ENCODE data around the gene QARS1.

The QARS1 gene

DNA sequence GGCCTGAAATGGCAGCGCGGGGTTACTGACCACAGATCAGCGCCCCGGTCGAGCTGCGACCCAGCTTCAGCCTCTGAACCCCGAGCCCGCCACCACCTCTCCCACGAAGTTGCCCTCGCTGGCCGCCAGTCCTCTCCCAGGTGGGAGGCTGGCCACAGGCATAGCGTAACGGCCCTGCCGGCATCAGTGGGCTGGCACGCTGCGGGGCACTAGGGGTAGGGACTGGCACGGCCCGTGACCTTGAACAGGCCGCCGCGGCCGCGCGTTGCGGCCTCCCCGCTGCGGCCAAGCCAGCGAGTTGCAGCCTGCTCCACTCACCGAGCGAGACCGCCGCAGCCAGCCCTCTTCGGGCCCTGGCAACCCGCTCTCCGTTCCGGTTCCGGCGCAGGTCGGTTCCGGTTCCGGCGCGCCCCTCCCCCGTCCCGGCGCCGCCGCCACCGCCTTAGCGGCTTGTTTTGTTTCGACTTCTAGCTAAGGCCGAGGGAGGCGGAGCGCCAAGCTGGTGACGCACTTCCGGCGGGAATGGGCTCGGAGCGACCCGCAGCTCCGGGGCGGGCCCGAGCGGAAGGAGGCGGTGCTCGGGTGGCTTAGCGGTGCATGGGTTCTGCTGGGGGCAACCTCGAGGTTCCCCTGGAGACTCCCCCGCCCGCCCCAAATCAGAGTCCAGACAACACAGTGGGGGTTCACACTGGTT, 16.0 kb upstream of the QARS1 start, which contains the start of gene USP19:
Gene USP19 (minus strand): TSS at position 386 of the 694 bp plus-strand sequence. CDS start 1,678 bp downstream, outside the sequence.
- peak within 1 kb of the TSS; percentile 92 to 96 for H3K4me3 ChIP-seq (ENCODE audit: low read depth in 1 of 2, low read length in 2 of 2)
- H3K4me1 ChIP-seq (ENCODE audit: control insufficient read depth in 1 of 2, insufficient read depth in 2 of 2, low read length in 2 of 2), result peaks cover 13 to 15% of the 10 kb centered on the region in 2 donors
- peaks cover 40 to 52% of the 10 kb centered on the region in 2 donors for H3K36me3 ChIP-seq (ENCODE audit: control insufficient read depth in 1 of 2, insufficient read depth in 2 of 2, low read length in 2 of 2)
- H3K9me3 ChIP-seq (ENCODE audit: control insufficient read depth in 1 of 2, low read length in 2 of 2), result no peaks in the 10 kb centered on the region
- peak within 1 kb of the TSS; percentile 95 for H3K27ac ChIP-seq (ENCODE audit: low read depth, low read length)
- peak within 1 kb of the TSS; percentile 90 to 96 for H3K9ac ChIP-seq (ENCODE audit: low read depth in 1 of 2, low read length in 2 of 2)
- H3K27me3 ChIP-seq (ENCODE audit: control insufficient read depth in 1 of 2, insufficient read depth in 2 of 2, low read length in 2 of 2), result no peaks in the 10 kb centered on the region

DNA sequence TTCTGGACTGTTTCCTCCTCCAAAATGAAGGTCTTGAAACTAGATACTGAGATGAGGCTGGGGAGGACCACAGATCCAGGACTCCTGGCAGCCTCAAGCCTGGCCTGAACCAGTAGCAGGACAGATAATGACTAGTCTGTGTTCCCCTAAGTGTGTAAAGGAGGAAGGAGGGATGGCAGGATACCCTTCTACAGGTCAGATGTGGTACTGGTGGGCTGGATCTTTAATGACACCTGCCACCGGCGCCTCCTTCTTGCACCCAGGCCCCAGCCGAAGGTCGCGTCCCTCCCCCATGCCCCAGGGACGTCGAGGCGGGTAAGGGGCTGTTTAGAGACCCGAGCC, 15.5 kb upstream of the QARS1 start:
- H3K9ac ChIP-seq (ENCODE audit: low read depth in 1 of 2, low read length in 2 of 2), result peak overlapping the region; percentile 90 to 96

DNA sequence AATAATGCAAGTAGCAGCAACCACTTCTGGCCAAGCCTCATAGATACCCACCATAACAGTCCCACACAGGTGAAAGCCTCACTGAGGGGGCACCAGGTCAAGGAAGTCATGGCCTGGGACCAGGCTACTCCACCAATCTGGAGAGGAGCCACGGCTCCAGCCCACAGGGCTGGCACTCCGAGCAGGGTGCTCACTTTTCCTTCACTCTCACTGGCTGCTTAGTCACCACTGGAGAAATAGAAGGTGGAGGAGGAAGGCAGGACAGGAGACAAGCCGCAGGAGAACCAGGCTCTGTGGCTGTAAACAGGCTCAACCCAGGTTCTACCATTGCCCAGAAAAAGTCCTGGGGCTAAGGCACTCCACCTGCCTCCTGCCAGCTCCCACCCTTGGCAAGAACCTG, 14.9 kb upstream of the QARS1 start:
- Histone ChIP-seq H3K4me3 (ENCODE audit: low read depth in 1 of 2, low read length in 2 of 2) (peak overlapping the region; percentile 92 to 96), H3K9ac (ENCODE audit: low read depth in 1 of 2, low read length in 2 of 2) (peak overlapping the region; percentile 90 to 96), H3K27me3 (ENCODE audit: control insufficient read depth in 1 of 2, insufficient read depth in 2 of 2, low read length in 2 of 2) (no peaks in the 10 kb centered on the region), H3K36me3 (ENCODE audit: control insufficient read depth in 1 of 2, insufficient read depth in 2 of 2, low read length in 2 of 2) (peaks cover 46 to 59% of the 10 kb centered on the region in 2 donors), H3K9me3 (ENCODE audit: control insufficient read depth in 1 of 2, low read length in 2 of 2) (no peaks in the 10 kb centered on the region), H3K4me1 (ENCODE audit: control insufficient read depth in 1 of 2, insufficient read depth in 2 of 2, low read length in 2 of 2) (peaks cover 13 to 15% of the 10 kb centered on the region in 2 donors), H3K27ac (ENCODE audit: low read depth, low read length) (no peak overlapping the region)

More for the DNA sequence above, 15.5 kb upstream of the QARS1 start:
- H3K4me3 ChIP-seq (ENCODE audit: low read depth in 1 of 2, low read length in 2 of 2), result peak overlapping the region; percentile 92 to 96
- no peaks in the 10 kb centered on the region for H3K27me3 ChIP-seq (ENCODE audit: control insufficient read depth in 1 of 2, insufficient read depth in 2 of 2, low read length in 2 of 2)
- H3K9me3 ChIP-seq (ENCODE audit: control insufficient read depth in 1 of 2, low read length in 2 of 2), result no peaks in the 10 kb centered on the region
- peaks cover 13 to 15% of the 10 kb centered on the region in 2 donors for H3K4me1 ChIP-seq (ENCODE audit: control insufficient read depth in 1 of 2, insufficient read depth in 2 of 2, low read length in 2 of 2)
- H3K36me3 ChIP-seq (ENCODE audit: control insufficient read depth in 1 of 2, insufficient read depth in 2 of 2, low read length in 2 of 2), result peaks cover 44 to 56% of the 10 kb centered on the region in 2 donors
- peak overlapping the region; percentile 95 for H3K27ac ChIP-seq (ENCODE audit: low read depth, low read length)

DNA sequence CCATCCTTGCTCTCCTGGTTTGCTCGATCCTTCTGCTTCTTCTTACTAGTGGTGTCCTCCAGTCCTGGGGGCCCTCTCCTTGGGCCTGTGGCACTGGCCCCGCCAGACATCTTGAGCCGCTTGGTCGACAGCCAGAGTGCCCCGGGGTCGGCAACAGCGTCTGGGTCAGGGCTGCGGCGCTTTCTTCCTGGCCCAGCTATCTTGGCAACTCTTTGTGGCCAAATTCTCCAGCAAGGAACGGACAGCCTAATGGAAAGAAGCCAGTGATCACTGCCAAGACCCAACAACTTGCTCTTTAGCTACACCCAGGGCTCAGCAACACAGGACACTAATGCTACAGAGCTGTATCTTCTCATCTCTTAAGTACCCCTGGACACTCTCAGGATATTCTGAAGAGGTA, 14.5 kb upstream of the QARS1 start:
- Histone ChIP-seq H3K9ac (ENCODE audit: low read depth in 1 of 2, low read length in 2 of 2) (peak overlapping the region; percentile 90 to 96), H3K9me3 (ENCODE audit: control insufficient read depth in 1 of 2, low read length in 2 of 2) (no peaks in the 10 kb centered on the region), H3K27me3 (ENCODE audit: control insufficient read depth in 1 of 2, insufficient read depth in 2 of 2, low read length in 2 of 2) (no peaks in the 10 kb centered on the region), H3K4me3 (ENCODE audit: low read depth in 1 of 2, low read length in 2 of 2) (peak overlapping the region; percentile 92 to 96), H3K27ac (ENCODE audit: low read depth, low read length) (no peak overlapping the region), H3K36me3 (ENCODE audit: control insufficient read depth in 1 of 2, insufficient read depth in 2 of 2, low read length in 2 of 2) (peaks cover 47 to 59% of the 10 kb centered on the region in 2 donors), H3K4me1 (ENCODE audit: control insufficient read depth in 1 of 2, insufficient read depth in 2 of 2, low read length in 2 of 2) (peaks cover 13 to 15% of the 10 kb centered on the region in 2 donors)

DNA sequence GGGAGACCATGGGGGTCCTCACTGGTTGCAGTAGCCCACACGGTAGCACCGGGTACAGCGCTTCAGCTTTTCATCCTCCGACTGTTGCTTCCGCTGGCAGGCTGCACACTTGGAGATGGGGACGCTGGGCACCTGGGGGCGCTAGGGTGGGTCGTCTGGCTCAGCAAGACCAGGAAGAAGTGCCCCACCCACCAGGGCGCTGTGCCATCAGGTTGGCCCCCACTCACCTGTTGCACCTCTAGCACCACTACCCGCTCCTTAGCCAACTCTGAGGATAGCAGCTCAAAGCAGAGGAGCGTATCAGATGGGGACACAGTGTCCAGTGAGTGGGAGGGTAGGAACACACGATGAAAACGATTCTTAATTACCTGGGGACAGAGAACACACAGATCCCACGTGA, 7.7 kb upstream of the QARS1 start:
- Histone ChIP-seq H3K4me1 (ENCODE audit: control insufficient read depth in 1 of 2, insufficient read depth in 2 of 2, low read length in 2 of 2) (peaks cover 8% of the 10 kb centered on the region in 2 donors), H3K27me3 (ENCODE audit: control insufficient read depth in 1 of 2, insufficient read depth in 2 of 2, low read length in 2 of 2) (no peaks in the 10 kb centered on the region), H3K9me3 (ENCODE audit: control insufficient read depth in 1 of 2, low read length in 2 of 2) (no peaks in the 10 kb centered on the region), H3K9ac (ENCODE audit: low read depth in 1 of 2, low read length in 2 of 2) (no peak overlapping the region), H3K36me3 (ENCODE audit: control insufficient read depth in 1 of 2, insufficient read depth in 2 of 2, low read length in 2 of 2) (peaks cover 78 to 86% of the 10 kb centered on the region in 2 donors), H3K4me3 (ENCODE audit: low read depth in 1 of 2, low read length in 2 of 2) (no peak overlapping the region), H3K27ac (ENCODE audit: low read depth, low read length) (no peak overlapping the region)

DNA sequence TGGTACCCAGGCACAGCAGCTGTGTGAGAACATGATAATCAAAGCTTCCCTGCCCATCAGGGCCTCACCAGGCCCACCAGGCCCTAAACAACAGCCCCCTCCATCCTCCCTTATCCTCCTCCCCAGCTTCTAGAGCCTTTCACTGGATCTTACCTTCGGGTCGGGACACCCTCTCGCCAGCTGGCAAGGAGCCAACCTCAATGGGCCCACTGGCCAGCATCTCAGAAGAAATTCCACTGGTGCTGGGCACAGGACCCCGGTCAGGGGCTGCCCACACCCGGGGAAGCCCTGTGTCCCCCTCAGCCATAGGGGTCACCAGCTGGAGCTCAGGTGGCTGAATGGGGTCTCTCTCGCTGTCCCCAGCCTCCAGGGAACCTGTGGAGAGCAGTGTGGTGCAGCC, 6.8 kb upstream of the QARS1 start:
- H3K27ac ChIP-seq (ENCODE audit: low read depth, low read length), result no peak overlapping the region
- H3K36me3 ChIP-seq (ENCODE audit: control insufficient read depth in 1 of 2, insufficient read depth in 2 of 2, low read length in 2 of 2), result peaks cover 70 to 79% of the 10 kb centered on the region in 2 donors
- peaks cover 8% of the 10 kb centered on the region in 2 donors for H3K4me1 ChIP-seq (ENCODE audit: control insufficient read depth in 1 of 2, insufficient read depth in 2 of 2, low read length in 2 of 2)
- no peaks in the 10 kb centered on the region for H3K27me3 ChIP-seq (ENCODE audit: control insufficient read depth in 1 of 2, insufficient read depth in 2 of 2, low read length in 2 of 2)
- no peak overlapping the region for H3K4me3 ChIP-seq (ENCODE audit: low read depth in 1 of 2, low read length in 2 of 2)
- H3K9me3 ChIP-seq (ENCODE audit: control insufficient read depth in 1 of 2, low read length in 2 of 2), result no peaks in the 10 kb centered on the region
- no peak overlapping the region for H3K9ac ChIP-seq (ENCODE audit: low read depth in 1 of 2, low read length in 2 of 2)

DNA sequence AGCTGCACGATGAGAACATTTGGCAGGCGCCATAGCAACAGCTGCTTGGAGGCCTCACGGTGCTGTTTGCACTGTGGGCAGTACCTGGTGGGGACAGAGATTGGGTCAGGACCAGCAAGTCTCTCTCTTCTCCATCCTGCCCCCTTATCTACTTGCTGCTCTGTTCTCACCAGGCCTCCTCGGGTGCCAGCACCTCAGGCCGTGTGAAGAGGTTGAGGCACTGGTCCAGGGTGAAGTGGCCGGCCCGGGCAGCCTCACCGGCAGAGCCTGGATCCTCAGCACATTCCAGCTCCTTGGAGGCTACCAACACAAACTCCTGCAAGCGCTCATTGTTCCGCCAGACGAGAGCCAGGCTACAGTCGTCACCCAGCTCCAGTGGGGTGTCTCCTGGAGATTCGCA, 6.2 kb upstream of the QARS1 start:
- H3K4me1 ChIP-seq (ENCODE audit: control insufficient read depth in 1 of 2, insufficient read depth in 2 of 2, low read length in 2 of 2), result peaks cover 10 to 11% of the 10 kb centered on the region in 2 donors
- no peak overlapping the region for H3K4me3 ChIP-seq (ENCODE audit: low read depth in 1 of 2, low read length in 2 of 2)
- no peaks in the 10 kb centered on the region for H3K27me3 ChIP-seq (ENCODE audit: control insufficient read depth in 1 of 2, insufficient read depth in 2 of 2, low read length in 2 of 2)
- H3K36me3 ChIP-seq (ENCODE audit: control insufficient read depth in 1 of 2, insufficient read depth in 2 of 2, low read length in 2 of 2), result peaks cover 65 to 75% of the 10 kb centered on the region in 2 donors
- H3K9me3 ChIP-seq (ENCODE audit: control insufficient read depth in 1 of 2, low read length in 2 of 2), result no peaks in the 10 kb centered on the region
- no peak overlapping the region for H3K9ac ChIP-seq (ENCODE audit: low read depth in 1 of 2, low read length in 2 of 2)
- no peak overlapping the region for H3K27ac ChIP-seq (ENCODE audit: low read depth, low read length)

DNA sequence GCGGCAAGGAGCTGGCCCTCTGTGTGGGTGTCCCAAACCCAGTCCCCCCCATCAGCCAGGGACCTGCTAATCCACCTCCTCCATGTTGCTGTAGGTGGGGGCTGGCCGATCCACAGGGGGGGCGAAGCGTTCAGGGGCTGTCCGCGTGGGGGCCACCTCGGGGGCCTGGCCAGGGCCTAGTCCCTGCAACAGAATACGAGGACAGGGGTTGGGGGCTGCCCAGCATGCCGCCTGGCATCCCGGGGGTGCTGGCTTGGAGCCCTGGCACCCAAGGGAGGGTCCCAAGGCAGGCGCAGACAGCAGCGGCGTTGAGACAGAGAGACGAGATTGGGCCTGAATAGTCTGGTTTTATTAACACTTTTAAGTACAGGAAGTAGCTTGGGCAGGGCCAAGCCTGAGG, 3.8 kb upstream of the QARS1 start:
- peaks cover 20 to 27% of the 10 kb centered on the region in 2 donors for H3K4me1 ChIP-seq (ENCODE audit: control insufficient read depth in 1 of 2, insufficient read depth in 2 of 2, low read length in 2 of 2)
- no peak overlapping the region for H3K27ac ChIP-seq (ENCODE audit: low read depth, low read length)
- H3K9ac ChIP-seq (ENCODE audit: low read depth in 1 of 2, low read length in 2 of 2), result no peak overlapping the region
- H3K27me3 ChIP-seq (ENCODE audit: control insufficient read depth in 1 of 2, insufficient read depth in 2 of 2, low read length in 2 of 2), result no peaks in the 10 kb centered on the region
- no peak overlapping the region for H3K4me3 ChIP-seq (ENCODE audit: low read depth in 1 of 2, low read length in 2 of 2)
- no peaks in the 10 kb centered on the region for H3K9me3 ChIP-seq (ENCODE audit: control insufficient read depth in 1 of 2, low read length in 2 of 2)
- H3K36me3 ChIP-seq (ENCODE audit: control insufficient read depth in 1 of 2, insufficient read depth in 2 of 2, low read length in 2 of 2), result peaks cover 42 to 51% of the 10 kb centered on the region in 2 donors

DNA sequence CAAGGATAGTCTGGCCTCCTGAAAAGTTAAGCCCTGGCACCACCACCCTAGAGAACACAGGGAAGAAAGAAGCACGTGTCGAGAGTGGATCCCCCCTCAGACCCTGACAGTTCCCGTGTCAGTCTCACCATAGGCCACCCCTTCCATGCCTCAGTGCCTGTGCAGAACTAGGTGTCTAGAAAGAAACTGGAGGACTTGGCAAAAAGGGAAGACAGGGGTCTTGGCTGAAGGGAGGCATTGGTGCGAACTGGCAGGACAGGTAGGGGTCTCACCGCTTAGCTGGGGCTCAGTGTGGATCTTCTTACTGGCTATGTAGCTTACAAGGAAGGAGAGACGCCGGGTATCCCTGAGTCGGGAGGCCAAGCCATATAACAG, 518 bp downstream of the QARS1 start:
- Histone ChIP-seq H3K9ac (ENCODE audit: low read depth in 1 of 2, low read length in 2 of 2) (peak overlapping the region; percentile 92 to 94), H3K27me3 (ENCODE audit: control insufficient read depth in 1 of 2, insufficient read depth in 2 of 2, low read length in 2 of 2) (no peaks in the 10 kb centered on the region), H3K4me1 (ENCODE audit: control insufficient read depth in 1 of 2, insufficient read depth in 2 of 2, low read length in 2 of 2) (peaks cover 23 to 31% of the 10 kb centered on the region in 2 donors), H3K4me3 (ENCODE audit: low read depth in 1 of 2, low read length in 2 of 2) (peak overlapping the region; percentile 91 to 97), H3K36me3 (ENCODE audit: control insufficient read depth in 1 of 2, insufficient read depth in 2 of 2, low read length in 2 of 2) (peaks cover 38 to 48% of the 10 kb centered on the region in 2 donors), H3K9me3 (ENCODE audit: control insufficient read depth in 1 of 2, low read length in 2 of 2) (no peaks in the 10 kb centered on the region), H3K27ac (ENCODE audit: low read depth, low read length) (peak overlapping the region; percentile 59)

DNA sequence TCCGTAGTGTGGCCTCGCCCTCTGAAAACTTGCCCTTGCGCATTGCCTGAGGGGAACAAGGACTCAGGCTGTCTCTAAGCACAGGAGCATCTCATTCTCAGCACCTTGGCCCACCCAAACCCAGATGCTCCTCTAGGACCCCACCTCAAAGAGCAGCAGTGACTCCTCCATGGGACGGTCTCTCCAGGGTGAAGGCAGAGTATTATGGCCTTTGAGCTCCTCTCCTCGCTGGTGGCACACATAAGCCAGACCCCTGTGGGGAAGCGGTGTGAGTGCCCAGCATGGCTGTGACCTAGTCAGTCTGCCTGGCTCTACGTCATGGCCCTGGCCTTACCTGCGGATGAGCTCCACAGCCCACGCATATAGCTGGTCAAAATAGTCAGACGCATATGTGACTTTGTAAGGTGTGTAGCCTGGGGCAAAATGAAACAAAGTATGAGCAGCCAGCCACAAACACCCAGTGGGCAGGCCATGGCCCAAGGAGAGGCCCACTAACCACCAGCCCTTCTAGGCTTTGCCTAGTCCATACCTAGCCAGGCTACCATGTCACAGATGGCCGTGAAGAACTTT, 4.4 kb downstream of the QARS1 start:
- peaks cover 50 to 63% of the 10 kb centered on the region in 2 donors for H3K36me3 ChIP-seq (ENCODE audit: control insufficient read depth in 1 of 2, insufficient read depth in 2 of 2, low read length in 2 of 2)
- no peak overlapping the region for H3K27ac ChIP-seq (ENCODE audit: low read depth, low read length)
- H3K27me3 ChIP-seq (ENCODE audit: control insufficient read depth in 1 of 2, insufficient read depth in 2 of 2, low read length in 2 of 2), result no peaks in the 10 kb centered on the region
- H3K4me3 ChIP-seq (ENCODE audit: low read depth in 1 of 2, low read length in 2 of 2), result no peak overlapping the region
- H3K9ac ChIP-seq (ENCODE audit: low read depth in 1 of 2, low read length in 2 of 2), result no peak overlapping the region
- H3K9me3 ChIP-seq (ENCODE audit: control insufficient read depth in 1 of 2, low read length in 2 of 2), result no peaks in the 10 kb centered on the region
- peaks cover 10 to 17% of the 10 kb centered on the region in 2 donors for H3K4me1 ChIP-seq (ENCODE audit: control insufficient read depth in 1 of 2, insufficient read depth in 2 of 2, low read length in 2 of 2)
